OCI-LY1 (cell line): ENCODE data around the gene TMEM95.

Experiments
- H2AFZ ChIP-seq: fragments of 200-600 bp; sonication (generic), shearing (Covaris generic); 2 replicates; pipeline ENCODE4 v1.6.0; 2014; ENCODE audit warnings: antibody characterized with exemption, mild to moderate bottlenecking, low read length
- H3F3A ChIP-seq: fragments of 200-600 bp; sonication (generic), shearing (Covaris generic); 2 replicates; pipeline ENCODE4 v1.6.0; 2014; ENCODE audit warnings: mild to moderate bottlenecking, antibody characterized with exemption, low read length, moderate library complexity; ENCODE audit not compliant: insufficient read depth
- H3K27ac ChIP-seq: fragments of 200-600 bp; sonication (generic); 2 replicates; pipeline ENCODE4 v1.5.1; 2014; ENCODE audit warnings: low read length, mixed run types, mild to moderate bottlenecking, low read depth; ENCODE audit not compliant: poor library complexity, severe bottlenecking
- H3K27me3 ChIP-seq: fragments of 200-600 bp; sonication (generic); 2 replicates; pipeline ENCODE4 v1.6.0; 2014; ENCODE audit warnings: antibody characterized with exemption, mild to moderate bottlenecking, low read length, moderate library complexity; ENCODE audit not compliant: insufficient read depth
- H3K36me3 ChIP-seq: fragments of 200-600 bp; sonication (generic); 2 replicates; pipeline ENCODE4 v1.6.1; 2014; ENCODE audit warnings: mild to moderate bottlenecking, antibody characterized with exemption, low read length, moderate library complexity, mixed read lengths; ENCODE audit not compliant: insufficient read depth
- H3K4me1 ChIP-seq: fragments of 200-600 bp; sonication (generic); 2 replicates; pipeline ENCODE4 v1.5.1; 2014; ENCODE audit warnings: mild to moderate bottlenecking, low read length, moderate library complexity; ENCODE audit not compliant: insufficient read depth, severe bottlenecking
- H3K4me2 ChIP-seq: fragments of 200-600 bp; sonication (generic), shearing (Covaris generic); 2 replicates; pipeline ENCODE4 v1.6.1; 2014; ENCODE audit warnings: low read length
- H3K4me3 ChIP-seq: fragments of 200-600 bp; sonication (generic); 2 replicates; pipeline ENCODE4 v1.5.1; 2014; ENCODE audit warnings: low read length, low read depth, mild to moderate bottlenecking, mixed read lengths; ENCODE audit not compliant: poor library complexity, severe bottlenecking
- H3K79me2 ChIP-seq: fragments of 200-600 bp; shearing (Covaris generic); 2 replicates; pipeline ENCODE4 v1.6.1; 2016; ENCODE audit warnings: mixed run types, low read length, mixed read lengths; ENCODE audit not compliant: insufficient read depth
- H3K9ac ChIP-seq: fragments of 200-600 bp; sonication (generic), shearing (Covaris generic); 2 replicates; pipeline ENCODE4 v1.6.1; 2014; ENCODE audit warnings: mild to moderate bottlenecking, low read length, mixed read lengths
- H3K9me2 ChIP-seq: fragments of 200-600 bp; sonication (generic), shearing (Covaris generic); 2 replicates; pipeline ENCODE4 v1.6.1; 2014; ENCODE audit warnings: low read depth, mild to moderate bottlenecking, low read length, mixed read lengths
- H3K9me3 ChIP-seq: fragments of 200-600 bp; shearing (Covaris generic); 2 replicates; pipeline ENCODE4 v1.6.1; 2014; ENCODE audit warnings: low read length, mixed read lengths
- H4K20me1 ChIP-seq: fragments of 200-600 bp; sonication (generic), shearing (Covaris generic); 2 replicates; pipeline ENCODE4 v1.6.0; 2016; ENCODE audit warnings: mild to moderate bottlenecking, low read length; ENCODE audit not compliant: insufficient read depth
- EZH2 ChIP-seq: fragments of 200-600 bp; sonication (generic), shearing (Covaris generic); IDR thresholded peaks from 2 replicates; pipeline ENCODE4 v1.8.0; 2017; ENCODE audit warnings: borderline replicate concordance, mixed run types, mild to moderate bottlenecking, antibody characterized with exemption, low read length, moderate library complexity, mixed read lengths
- TF ChIP-seq, protein P1 (sequence below): fragments of 200-600 bp; sonication (generic), shearing (Covaris generic); IDR thresholded peaks from 2 replicates; pipeline ENCODE4 v1.5.1; 2017; ENCODE audit warnings: mild to moderate bottlenecking, antibody characterized with exemption, low read length, moderate library complexity, mixed read lengths

Gene TMEM95

DNA sequence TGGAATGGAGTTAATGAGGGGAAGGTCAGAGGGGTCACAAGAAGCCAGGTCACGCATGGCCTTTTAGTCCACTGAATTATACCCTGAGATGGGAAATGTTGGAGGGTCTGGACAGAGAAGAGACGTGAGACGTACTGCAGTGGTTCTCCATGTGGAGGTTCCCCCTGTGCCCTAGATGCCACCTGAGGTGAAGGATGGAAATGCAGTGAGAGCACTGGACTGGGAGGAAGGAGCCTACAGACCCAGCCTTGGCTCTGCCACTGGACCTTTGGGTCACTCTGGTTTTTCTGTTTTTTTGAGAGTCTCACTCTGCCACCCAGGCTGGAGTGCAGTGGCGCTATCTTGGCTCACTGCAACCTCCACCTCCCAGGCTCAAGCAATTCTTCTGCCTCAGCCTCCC is 41.2 kb downstream of the TMEM95 start:
- TF ChIP-seq EZH2 = no peak
- H3K9ac ChIP-seq = no peak overlapping the region
- no peak overlapping the region for H3K4me2 ChIP-seq
- no peaks in the 10 kb centered on the region; the same call in 1 of the 2 replicates for H3K36me3 ChIP-seq
- no peaks in the 10 kb centered on the region for H3K27me3 ChIP-seq
- H3K4me3 ChIP-seq = no peak overlapping the region
- no peak overlapping the region for H2AFZ ChIP-seq
- H4K20me1 ChIP-seq = no peaks in the 10 kb centered on the region
- no peaks in the 10 kb centered on the region for H3F3A ChIP-seq
- no peaks in the 10 kb centered on the region for H3K9me2 ChIP-seq
- H3K27ac ChIP-seq = no peak overlapping the region
- no peaks in the 10 kb centered on the region for H3K79me2 ChIP-seq
- no peaks in the 10 kb centered on the region for H3K9me3 ChIP-seq
- peaks cover 15% of the 10 kb centered on the region for H3K4me1 ChIP-seq

DNA sequence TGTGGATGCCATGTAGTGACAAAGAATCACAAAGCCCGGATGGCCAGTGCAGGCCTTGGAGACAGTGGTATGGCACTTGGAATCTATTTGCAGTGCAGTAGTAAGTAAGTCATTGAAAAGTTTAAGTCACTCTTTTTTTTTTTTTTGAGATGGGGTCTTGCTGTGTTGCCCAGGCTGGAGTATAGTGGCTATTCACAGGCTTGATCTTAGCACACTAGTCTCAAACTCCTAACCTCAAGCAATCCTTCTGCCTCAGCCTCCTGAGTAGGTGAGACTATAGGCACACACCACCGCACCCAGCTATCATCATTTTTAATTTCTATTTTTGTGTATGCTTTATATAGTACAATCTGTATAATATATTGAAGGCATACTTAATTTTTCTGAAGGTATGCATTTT is 43.7 kb downstream of the TMEM95 start:
- Histone ChIP-seq H3K4me2 (no peak overlapping the region), H3K9ac (no peak overlapping the region), H3K36me3 (no peaks in the 10 kb centered on the region), H3K4me1 (peaks cover 18% of the 10 kb centered on the region), H4K20me1 (no peaks in the 10 kb centered on the region), H3K27me3 (no peaks in the 10 kb centered on the region), H3K9me2 (no peaks in the 10 kb centered on the region), H3F3A (no peaks in the 10 kb centered on the region), H2AFZ (no peak overlapping the region), H3K79me2 (no peaks in the 10 kb centered on the region), H3K27ac (no peak overlapping the region), H3K4me3 (no peak overlapping the region), H3K9me3 (no peaks in the 10 kb centered on the region)
- TF ChIP-seq, protein P1, sequence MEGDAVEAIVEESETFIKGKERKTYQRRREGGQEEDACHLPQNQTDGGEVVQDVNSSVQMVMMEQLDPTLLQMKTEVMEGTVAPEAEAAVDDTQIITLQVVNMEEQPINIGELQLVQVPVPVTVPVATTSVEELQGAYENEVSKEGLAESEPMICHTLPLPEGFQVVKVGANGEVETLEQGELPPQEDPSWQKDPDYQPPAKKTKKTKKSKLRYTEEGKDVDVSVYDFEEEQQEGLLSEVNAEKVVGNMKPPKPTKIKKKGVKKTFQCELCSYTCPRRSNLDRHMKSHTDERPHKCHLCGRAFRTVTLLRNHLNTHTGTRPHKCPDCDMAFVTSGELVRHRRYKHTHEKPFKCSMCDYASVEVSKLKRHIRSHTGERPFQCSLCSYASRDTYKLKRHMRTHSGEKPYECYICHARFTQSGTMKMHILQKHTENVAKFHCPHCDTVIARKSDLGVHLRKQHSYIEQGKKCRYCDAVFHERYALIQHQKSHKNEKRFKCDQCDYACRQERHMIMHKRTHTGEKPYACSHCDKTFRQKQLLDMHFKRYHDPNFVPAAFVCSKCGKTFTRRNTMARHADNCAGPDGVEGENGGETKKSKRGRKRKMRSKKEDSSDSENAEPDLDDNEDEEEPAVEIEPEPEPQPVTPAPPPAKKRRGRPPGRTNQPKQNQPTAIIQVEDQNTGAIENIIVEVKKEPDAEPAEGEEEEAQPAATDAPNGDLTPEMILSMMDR = no peak
- no peak for TF ChIP-seq EZH2

DNA sequence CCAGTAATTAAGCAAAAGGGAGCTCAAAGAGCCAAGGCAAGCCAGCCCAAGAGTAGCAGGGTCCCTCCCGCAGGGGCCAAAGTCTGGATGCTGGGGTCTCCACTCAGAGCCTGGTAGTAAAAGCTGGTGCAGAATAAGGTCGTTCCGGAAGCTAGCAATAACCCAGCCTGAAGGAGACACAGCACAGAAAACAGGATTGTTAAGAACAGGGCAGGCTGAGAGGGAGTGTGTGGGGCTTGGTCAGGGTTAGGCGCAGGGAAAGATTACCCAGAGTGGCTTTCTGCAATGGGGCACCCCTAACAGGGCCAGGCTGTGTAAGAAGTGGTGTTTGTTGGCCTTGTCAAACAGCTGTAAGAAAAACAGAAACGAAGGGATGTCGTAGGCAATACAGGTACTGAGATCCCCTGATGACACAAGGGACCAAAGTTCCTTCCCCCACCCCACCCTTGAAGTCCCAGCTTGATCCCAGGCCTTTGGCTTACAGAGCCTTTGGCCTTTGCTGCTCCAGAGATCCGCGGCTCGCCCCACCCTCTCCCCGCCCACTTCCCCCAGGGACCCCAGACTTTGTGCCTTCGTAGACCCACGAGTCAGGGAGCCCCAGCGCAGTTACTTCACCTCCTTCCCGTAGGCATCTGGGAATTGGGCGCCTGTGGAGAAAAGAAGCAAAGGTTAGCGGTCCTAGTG is 48.2 kb downstream of the TMEM95 start:
- peaks cover 15% of the 10 kb centered on the region for H3K4me1 ChIP-seq
- no peaks in the 10 kb centered on the region for H4K20me1 ChIP-seq
- H3K79me2 ChIP-seq = no peaks in the 10 kb centered on the region
- TF ChIP-seq EZH2 = no peak
- TF ChIP-seq, protein P1 = no peak
- H3K9me2 ChIP-seq = no peaks in the 10 kb centered on the region
- peaks cover 9% of the 10 kb centered on the region for H3K27me3 ChIP-seq
- H3K9me3 ChIP-seq = no peaks in the 10 kb centered on the region
- no peak overlapping the region for H3K27ac ChIP-seq
- no peaks in the 10 kb centered on the region for H3K36me3 ChIP-seq
- no peak overlapping the region for H2AFZ ChIP-seq
- H3K9ac ChIP-seq = peak overlapping the region; percentile 78
- peak overlapping the region; percentile 77 for H3K4me3 ChIP-seq
- H3K4me2 ChIP-seq = peak overlapping the region; percentile 85
- H3F3A ChIP-seq = 0 out of 2 replicates have a peak, but pooled peaks cover 3% of the 10 kb centered on the region

DNA sequence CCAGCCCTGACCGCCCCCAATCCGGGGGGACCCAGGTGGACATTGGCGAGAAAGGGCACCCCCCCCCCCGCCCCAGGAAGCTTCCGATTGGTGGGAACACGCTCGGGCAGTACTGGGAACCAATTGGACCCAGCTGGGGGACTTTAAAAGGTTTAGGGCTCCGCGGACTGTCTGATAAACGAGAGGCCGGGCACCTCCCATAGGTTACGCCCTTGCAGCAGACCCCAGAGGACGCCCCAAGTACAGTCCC is 48.7 kb downstream of the TMEM95 start:
- Histone ChIP-seq H3K27ac (no peak overlapping the region), H2AFZ (no peak overlapping the region), H3K4me2 (peak overlapping the region; percentile 85), H4K20me1 (no peaks in the 10 kb centered on the region), H3K79me2 (no peaks in the 10 kb centered on the region), H3K4me3 (peak overlapping the region; percentile 77), H3F3A (0 out of 2 replicates have a peak, but pooled peaks cover 3% of the 10 kb centered on the region), H3K36me3 (no peaks in the 10 kb centered on the region), H3K9me2 (no peaks in the 10 kb centered on the region), H3K4me1 (peaks cover 15% of the 10 kb centered on the region), H3K9me3 (no peaks in the 10 kb centered on the region), H3K9ac (peak overlapping the region; percentile 78), H3K27me3 (peaks cover 9% of the 10 kb centered on the region)
- no peak for TF ChIP-seq EZH2
- TF ChIP-seq, protein P1 = no peak
